ENCODE results near the gene RUBCN. TPM values are rescaled to one million over a fixed set of nuclear protein-coding genes. Genes with fewer than 3 reads are reported as not detected.

Gene RUBCN
- total and polyA plus RNA-seq, 2 of the 13 experiments (the other 11 are each of a cell fraction or from before 2014, with no cell fraction given): 5.2 to 8.1 TPM

DNA sequence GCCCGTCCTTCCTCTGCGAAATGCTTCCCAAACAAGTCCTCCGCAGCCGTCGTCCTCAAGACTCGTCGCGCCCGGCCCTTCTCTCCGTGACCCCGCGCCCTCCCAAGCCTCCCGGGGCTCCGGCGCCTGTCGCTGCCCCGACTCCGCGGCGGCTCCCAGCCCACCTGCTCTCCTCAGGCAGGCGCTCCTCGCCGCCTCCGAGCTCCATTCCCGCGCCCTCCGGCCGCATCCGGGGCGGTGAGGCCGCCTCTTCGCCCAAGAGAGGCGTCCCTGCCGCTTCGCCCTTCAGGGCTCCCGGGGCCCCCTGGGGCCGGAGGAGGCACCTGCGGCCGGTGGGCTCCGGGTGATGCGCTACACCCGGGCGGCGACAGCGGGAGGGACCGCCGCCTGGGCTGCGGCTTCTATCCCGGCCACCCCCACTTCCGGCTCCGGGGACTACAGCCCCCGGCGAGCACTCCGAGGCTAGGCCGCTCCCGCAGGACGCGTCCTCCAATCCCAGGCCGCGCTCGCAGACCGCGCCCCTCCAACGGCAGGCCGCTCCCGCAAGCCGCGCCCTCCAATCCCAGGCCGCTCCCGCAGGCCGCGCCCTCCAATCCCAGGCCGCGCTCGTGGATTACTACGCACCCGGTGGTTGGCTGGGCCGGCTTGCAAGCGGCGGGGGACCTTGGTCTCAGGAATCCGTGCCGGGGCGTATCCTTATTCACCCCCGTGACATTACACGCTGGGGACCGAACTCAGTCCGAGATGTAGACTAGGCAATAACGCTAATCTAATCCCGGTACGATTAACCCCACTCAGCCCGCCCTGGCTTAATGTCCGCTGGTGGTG is at the start of gene RUBCN (continued):
- TF ChIP-seq, protein P1, sequence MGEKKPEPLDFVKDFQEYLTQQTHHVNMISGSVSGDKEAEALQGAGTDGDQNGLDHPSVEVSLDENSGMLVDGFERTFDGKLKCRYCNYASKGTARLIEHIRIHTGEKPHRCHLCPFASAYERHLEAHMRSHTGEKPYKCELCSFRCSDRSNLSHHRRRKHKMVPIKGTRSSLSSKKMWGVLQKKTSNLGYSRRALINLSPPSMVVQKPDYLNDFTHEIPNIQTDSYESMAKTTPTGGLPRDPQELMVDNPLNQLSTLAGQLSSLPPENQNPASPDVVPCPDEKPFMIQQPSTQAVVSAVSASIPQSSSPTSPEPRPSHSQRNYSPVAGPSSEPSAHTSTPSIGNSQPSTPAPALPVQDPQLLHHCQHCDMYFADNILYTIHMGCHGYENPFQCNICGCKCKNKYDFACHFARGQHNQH (CRISPR knock-in tag; IDR thresholded peaks at IDR 0.05): peak; percentile 44; the same call in 1 of the 2 replicates
- TF ChIP-seq ZNF746 (CRISPR knock-in tag; IDR thresholded peaks at IDR 0.05): no peak
- no peak for TF ChIP-seq SMARCE1 (IDR thresholded peaks at IDR 0.05; ENCODE audit: borderline replicate concordance)
- no peak for TF ChIP-seq NCOA5 (CRISPR knock-in tag; IDR thresholded peaks at IDR 0.05)
- no peak for TF ChIP-seq ZNF557 (CRISPR knock-in tag; IDR thresholded peaks at IDR 0.05)
- no peak for TF ChIP-seq RELA (CRISPR knock-in tag; IDR thresholded peaks at IDR 0.05)
- TF ChIP-seq THYN1 (CRISPR knock-in tag; IDR thresholded peaks at IDR 0.05; ENCODE audit: borderline replicate concordance, low read depth): no peak
- no peak for TF ChIP-seq ZNF44 (CRISPR knock-in tag; IDR thresholded peaks at IDR 0.05)
- TF ChIP-seq AHDC1 (CRISPR knock-in tag; IDR thresholded peaks at IDR 0.05; ENCODE audit: borderline replicate concordance): no peak
- no peak for TF ChIP-seq TEAD2 (CRISPR knock-in tag; IDR thresholded peaks at IDR 0.05)
- TF ChIP-seq, protein P2, sequence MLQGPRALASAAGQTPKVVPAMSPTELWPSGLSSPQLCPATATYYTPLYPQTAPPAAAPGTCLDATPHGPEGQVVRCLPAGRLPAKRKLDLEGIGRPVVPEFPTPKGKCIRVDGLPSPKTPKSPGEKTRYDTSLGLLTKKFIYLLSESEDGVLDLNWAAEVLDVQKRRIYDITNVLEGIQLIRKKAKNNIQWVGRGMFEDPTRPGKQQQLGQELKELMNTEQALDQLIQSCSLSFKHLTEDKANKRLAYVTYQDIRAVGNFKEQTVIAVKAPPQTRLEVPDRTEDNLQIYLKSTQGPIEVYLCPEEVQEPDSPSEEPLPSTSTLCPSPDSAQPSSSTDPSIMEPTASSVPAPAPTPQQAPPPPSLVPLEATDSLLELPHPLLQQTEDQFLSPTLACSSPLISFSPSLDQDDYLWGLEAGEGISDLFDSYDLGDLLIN (CRISPR knock-in tag; IDR thresholded peaks at IDR 0.05; ENCODE audit: borderline replicate concordance): no peak
- TF ChIP-seq ZNF749 (CRISPR knock-in tag; IDR thresholded peaks at IDR 0.05; ENCODE audit: borderline replicate concordance): no peak
- no peak for TF ChIP-seq ETV6 (CRISPR knock-in tag; conservative IDR thresholded peaks at IDR 0.05)
- TF ChIP-seq SPEN (CRISPR knock-in tag; IDR thresholded peaks at IDR 0.05; ENCODE audit: low read depth): no peak
- peak; percentile 69 for TF ChIP-seq ZFX (CRISPR knock-in tag; IDR thresholded peaks at IDR 0.05; ENCODE audit: low read depth)
- TF ChIP-seq KAT7 (CRISPR knock-in tag; IDR thresholded peaks at IDR 0.05; ENCODE audit: borderline replicate concordance): peak; percentile 68; the same call in 1 of the 2 replicates
- no peak; the same call in 1 of the 2 replicates for TF ChIP-seq ZSCAN25 (CRISPR knock-in tag; IDR thresholded peaks at IDR 0.05)
- TF ChIP-seq CREB3 (CRISPR knock-in tag; IDR thresholded peaks at IDR 0.05): no peak
- TF ChIP-seq MTF1 (CRISPR knock-in tag; IDR thresholded peaks at IDR 0.05): no peak
- no peak for TF ChIP-seq RAD51 (IDR thresholded peaks at IDR 0.05; ENCODE audit: borderline replicate concordance)
- TF ChIP-seq ASH2L (IDR thresholded peaks at IDR 0.05; ENCODE audit: insufficient read length, low read depth, low read length): peak; percentile 66
- TF ChIP-seq PCBP1 (IDR thresholded peaks at IDR 0.05; ENCODE audit: borderline replicate concordance, low read depth, low read length): no peak
